HuH-7.5 (cell line): Measurements from ENCODE around the gene PRELP.
A peak's percentile ranks its signal among the peaks of the same experiment; 100 is the strongest.

ENCODE experiments used
- DNase-seq: peaks from one replicate; pipeline ENCODE4 v3.0.0; 2011; ENCODE audit warnings: low spot score

PRELP gene

DNA sequence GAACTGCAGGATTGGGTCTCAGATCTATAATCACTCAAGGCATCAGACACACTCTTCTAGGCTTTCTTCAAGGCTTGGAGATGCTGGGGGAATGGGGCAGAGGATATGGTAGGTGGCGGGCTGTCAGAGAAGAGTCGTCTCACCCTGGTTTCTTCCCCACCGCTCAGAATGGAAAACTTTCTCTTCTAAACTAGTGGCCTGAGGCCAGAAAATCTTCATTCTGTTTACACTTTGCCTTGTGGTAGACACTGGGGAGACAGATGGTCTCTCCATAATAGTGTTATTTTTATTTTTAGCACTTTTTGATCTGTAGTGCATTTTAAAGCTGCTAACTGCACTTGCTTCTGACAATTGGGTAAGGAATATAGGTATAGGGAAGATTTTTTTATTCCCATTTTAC, 2.6 kb downstream of the PRELP start:
- DNase-seq: no peak

- DNase-seq: no peak
These were observed 3.4 kb downstream of the PRELP start for GRCh38 chr1:203478986-203479385.

DNA sequence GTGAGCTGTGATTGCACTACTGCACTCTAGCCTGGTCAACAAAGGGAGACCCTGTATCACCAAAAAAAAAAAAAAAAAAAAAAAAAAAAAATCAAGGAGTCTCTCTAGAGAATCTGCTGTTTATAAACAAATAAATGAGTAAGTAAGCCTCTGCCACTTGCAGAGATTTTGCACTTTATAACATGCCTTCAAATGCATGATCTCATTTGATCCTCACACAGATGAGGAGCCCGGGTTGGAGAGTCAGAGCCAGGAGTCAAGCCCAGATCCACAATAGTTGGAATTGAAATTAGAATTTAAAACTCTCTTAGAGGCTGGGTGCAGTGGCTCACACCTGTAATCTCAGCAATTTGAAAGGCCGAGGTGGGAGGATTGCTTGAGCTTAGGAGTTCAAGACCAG, 4.0 kb downstream of the PRELP start:
- no peak for DNase-seq

DNA sequence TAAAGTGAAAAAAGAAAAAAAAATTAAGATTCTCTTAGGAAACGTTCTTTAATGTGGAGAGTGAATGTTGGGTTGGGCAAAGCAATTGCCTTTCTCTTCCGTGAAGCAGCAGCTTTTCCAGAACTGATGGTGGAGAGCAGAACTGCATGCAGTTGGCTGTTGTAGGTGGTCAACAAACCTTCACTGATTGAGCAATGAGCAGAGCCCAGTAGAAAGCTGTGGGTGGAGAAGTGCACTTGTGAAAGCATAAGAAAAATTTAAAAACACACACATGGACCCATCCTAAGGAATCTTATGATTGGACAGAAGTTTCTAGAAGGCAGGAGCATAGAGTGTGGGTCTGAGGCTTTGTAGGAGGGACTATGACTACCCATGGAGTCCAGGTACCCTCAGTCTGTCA, 4.5 kb downstream of the PRELP start:
- no peak for DNase-seq

DNA sequence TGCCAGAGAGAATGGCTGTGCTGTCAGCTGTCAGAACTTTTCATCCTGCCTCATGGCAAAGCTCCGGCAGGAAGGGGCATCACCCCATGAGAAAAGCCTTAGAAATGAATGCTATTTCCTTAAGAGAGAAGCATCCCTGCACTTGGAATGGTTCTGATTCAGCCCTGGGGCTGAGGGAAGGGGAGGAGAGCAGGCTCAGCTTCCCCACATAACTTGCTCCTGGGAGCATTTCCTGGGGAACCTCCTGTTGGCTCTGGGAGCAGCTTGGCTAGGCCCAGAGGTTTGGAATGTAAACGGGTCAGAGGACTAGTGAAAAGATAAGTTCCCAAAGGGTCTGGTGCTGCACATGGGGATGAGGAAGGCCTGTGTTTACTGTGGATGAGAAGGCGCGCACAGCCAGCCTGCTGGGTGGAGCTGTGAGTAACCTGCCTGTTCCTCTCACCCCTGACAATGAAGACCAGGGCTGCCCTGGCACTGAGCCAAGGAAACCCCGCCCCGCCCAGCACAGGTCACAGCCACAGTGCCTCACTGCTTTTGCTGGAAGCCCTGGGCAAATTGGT, 5.0 kb downstream of the PRELP start:
- DNase-seq: peak; percentile 71

GRCh38 chr1:203481196-203481595, 5.6 kb downstream of the PRELP start:
- no peak for DNase-seq

- DNase-seq: no peak
These were observed 11.2 kb downstream of the PRELP start for GRCh38 chr1:203486618-203487370.

- no peak for DNase-seq
These were observed 12.9 kb downstream of the PRELP start for GRCh38 chr1:203488539-203488938.

- no peak for DNase-seq
These were observed 15.0 kb downstream of the PRELP start for GRCh38 chr1:203490607-203491006.

GRCh38 chr1:203491664-203492063, 16.1 kb downstream of the PRELP start:
- no peak for DNase-seq

DNA sequence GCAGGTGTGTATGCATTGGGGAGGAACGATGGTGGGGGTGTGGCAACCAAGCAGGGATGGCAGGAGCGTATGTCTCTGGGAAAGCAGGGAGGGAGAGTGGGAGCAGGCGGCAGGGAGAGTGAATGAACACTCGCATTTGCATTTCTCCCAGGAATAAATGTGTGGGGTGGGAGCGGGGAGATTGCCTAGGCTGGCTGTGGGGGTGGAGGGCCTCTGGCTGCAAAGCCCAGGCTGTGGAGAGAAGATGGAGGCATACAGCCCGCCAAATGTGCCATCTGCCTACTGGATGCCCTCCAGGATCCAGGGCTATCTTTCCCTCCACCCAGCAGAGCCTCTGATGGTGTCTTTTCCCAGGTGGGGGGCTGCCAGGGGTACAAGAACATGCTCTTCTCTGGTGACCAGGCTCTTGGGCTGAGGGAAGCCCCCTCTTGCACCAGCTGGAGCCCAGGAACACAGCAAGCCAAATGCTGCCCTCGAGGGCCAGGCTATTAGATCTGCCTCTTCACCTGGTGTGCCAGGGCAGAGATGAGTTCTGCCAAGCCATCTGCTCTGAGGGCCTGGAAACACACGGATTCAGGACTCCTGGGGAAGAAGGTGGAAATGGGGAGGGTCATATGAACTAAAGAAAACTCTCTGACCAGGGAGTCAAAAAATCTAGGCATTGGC, 16.6 kb downstream of the PRELP start:
- DNase-seq: no peak

DNA sequence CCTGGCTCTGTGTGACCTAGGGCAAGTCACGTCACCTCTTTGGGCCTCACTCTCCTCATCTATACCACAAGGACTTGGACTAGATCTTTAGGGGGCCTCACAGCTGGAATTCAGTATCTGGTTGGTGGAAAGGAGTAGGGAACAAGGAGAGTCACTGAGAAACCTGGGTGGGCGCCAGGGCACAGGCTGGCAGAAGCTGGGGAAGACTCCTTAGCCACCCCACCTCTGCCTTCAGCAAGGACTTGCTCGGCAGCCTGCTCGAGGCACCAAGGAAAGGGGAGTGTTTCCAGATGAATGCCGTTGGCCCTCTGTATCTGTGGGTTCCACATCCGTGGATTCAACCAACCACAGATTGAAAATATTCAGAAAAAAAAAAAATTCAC, 17.1 kb downstream of the PRELP start:
- no peak for DNase-seq

DNA sequence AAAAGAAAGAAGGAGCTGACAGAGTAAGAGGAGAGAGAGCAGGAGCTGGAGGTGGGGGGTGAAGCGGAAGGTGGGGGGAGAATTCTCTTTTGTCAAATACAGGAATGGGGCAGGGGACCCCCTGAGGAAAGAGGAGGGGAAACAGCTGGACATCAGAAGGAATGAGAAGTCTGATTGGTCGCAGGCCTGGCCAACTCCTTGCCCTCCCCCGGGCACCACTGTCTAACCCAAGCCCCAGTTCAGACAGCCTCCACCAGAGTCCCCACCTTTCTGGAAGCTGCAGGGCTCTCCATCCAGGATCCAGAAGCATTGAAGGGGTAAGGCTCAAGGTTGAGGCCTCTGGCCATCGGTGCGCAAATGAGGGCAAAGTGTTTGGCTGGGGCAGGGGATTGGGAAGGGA, 18.3 kb downstream of the PRELP start, which contains the start of gene OPTC:
TSS of gene OPTC (plus strand) at position 253 of the 400 bp plus-strand sequence. CDS start 1,853 bp downstream, outside the sequence.
- DNase-seq: no peak

DNA sequence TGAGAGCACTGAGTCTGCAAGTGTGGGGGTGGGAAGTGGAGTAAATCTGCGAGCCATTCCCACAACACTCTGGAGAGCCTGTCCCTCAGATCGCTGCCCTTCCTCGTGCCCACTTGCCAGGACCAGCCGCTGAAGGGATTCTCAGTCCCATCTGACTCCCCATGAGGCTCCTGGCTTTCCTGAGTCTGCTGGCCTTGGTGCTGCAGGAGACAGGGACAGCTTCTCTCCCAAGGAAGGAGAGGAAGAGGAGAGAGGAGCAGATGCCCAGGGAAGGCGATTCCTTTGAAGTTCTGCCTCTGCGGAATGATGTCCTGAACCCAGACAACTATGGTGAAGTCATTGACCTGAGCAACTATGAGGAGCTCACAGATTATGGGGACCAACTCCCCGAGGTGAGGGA, 20.2 kb downstream of the PRELP start:
- DNase-seq: no peak

GRCh38 chr1:203497269-203497777, 21.7 kb downstream of the PRELP start:
- DNase-seq: no peak

- no peak for DNase-seq
These were observed 24.2 kb downstream of the PRELP start for GRCh38 chr1:203499643-203500278.

- no peak for DNase-seq
These were observed 24.7 kb downstream of the PRELP start for GRCh38 chr1:203500279-203500678.

DNA sequence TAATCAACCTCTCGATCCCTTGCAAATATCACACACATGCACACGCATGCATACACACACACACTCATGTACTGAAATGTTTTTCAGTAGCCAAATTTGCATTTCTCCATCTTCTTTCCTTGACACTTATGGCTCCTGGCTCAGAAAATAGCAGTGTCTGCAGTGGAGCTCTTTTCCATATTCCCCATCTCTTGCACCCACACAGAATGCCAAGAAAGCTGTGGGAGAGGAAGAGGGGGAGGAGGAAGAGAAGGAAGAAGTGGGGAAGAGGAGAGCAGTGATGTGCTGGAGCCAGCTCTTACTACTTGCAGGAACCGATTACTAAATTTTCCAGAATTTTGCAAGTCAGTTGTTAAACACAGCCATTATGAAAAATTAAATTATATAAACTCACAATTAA, 28.2 kb downstream of the PRELP start:
- no peak for DNase-seq

DNA sequence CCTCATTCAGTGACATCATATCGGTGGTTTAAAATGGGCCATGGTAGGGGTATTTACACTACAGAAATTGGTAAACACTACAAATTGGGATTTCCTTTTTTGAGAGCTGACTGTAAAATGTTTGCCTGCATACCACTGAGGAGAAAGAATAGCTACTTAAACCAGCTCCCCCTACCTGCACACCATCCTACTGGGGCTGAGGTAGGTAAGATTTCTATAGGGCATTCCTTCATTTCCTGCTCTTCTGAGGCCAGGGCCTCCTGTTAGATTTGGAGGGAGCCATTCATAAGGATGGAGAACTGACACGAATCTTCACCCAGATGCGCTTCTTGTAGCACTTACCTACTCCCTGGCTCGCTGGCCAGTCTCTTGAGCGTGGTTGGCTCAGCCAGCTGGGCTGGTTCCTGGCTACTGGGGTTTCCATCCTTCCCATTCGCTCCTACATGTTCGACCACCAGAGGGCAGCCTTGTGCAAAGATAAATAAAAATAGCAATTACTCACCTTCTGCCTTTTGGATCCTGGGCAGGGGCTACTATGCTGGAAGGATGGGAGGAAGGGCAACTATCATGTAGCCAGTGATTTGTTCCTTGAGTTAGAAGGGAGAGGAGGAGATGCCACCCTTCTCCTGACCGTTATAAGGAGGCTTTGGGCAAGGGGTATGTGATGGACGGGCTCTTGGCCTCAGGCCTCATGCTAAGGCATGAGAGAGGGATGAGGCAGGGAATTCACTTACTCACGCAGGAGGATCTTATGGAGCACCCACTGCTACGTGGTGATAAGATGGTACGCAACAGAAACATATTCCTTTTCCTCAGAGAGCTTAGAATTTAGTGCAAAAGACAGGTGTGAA, 29.0 kb downstream of the PRELP start:
- peak; percentile 87 for DNase-seq

GRCh38 chr1:203505526-203506204, 30.1 kb downstream of the PRELP start:
- DNase-seq: no peak
